VCaP (cell line): ENCODE measurements around the gene ZBTB16.

Source experiments
- H3K27ac ChIP-seq: fragments of 450-650 bp; 2 replicates; pipeline ENCODE4 v1.5.1; 2017
- TF ChIP-seq, protein P1 (sequence below): fragments of 450-650 bp; conservative IDR thresholded peaks from 2 replicates; pipeline ENCODE4 v1.5.1; 2017; ENCODE audit warnings: mild to moderate bottlenecking, moderate library complexity

Gene ZBTB16

DNA sequence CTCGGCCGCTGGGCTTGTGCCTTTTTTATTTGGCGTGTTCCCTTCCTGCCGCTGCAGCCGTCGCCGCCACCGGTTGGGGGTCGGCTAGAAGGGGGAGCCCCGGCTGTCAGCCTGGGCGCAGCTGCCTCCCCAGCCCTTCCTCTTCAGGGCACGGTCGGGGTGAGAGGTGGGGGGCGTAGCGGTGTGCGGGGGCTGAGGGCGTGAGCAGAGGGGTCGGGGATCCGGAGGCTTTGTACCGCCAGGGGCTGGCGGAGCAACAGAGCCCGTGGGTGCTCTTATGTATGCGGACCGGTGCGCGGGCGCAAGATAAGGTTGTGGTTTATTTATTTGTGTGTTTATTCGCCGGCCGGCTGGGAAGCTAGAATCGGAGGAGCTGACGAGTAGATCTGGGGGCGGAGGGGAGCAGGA, 477 bp downstream of the ZBTB16 start:
- H3K27ac ChIP-seq: peak overlapping the region; percentile 99
- TF ChIP-seq, protein P1, sequence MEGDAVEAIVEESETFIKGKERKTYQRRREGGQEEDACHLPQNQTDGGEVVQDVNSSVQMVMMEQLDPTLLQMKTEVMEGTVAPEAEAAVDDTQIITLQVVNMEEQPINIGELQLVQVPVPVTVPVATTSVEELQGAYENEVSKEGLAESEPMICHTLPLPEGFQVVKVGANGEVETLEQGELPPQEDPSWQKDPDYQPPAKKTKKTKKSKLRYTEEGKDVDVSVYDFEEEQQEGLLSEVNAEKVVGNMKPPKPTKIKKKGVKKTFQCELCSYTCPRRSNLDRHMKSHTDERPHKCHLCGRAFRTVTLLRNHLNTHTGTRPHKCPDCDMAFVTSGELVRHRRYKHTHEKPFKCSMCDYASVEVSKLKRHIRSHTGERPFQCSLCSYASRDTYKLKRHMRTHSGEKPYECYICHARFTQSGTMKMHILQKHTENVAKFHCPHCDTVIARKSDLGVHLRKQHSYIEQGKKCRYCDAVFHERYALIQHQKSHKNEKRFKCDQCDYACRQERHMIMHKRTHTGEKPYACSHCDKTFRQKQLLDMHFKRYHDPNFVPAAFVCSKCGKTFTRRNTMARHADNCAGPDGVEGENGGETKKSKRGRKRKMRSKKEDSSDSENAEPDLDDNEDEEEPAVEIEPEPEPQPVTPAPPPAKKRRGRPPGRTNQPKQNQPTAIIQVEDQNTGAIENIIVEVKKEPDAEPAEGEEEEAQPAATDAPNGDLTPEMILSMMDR: no peak

DNA sequence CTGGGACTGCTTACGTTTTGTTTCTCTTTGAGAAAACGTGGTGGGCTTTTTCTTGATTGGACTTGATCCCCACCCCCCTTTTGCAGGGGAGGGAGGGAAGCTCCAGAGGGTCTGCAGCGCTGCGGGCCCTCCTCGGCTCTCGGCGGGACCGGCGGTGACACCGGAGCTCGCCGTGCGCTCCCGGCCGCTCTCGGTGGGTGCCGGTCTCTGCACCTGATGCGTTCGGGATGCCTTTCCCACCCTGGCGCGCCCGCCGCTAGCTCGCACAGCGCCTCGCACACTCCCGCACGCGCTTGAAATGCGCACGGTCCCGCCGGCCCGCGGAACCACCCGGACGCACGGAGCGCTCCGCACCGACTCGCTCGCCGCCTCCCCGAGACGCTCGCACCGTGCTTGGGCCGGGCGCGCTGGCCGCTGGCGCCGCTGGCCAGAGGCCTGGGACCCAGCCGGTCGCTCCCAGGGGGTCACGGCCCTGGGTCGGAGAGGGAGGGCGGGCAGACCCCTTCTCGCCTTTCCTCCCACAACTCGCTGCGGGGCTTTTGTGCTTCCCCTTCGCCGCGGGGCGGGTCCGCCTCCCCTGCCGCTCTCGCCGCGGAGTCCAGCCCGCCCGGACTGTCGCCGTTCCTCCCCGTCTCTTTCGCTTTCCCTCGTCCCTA, 1.0 kb downstream of the ZBTB16 start:
- TF ChIP-seq, protein P1: no peak

DNA sequence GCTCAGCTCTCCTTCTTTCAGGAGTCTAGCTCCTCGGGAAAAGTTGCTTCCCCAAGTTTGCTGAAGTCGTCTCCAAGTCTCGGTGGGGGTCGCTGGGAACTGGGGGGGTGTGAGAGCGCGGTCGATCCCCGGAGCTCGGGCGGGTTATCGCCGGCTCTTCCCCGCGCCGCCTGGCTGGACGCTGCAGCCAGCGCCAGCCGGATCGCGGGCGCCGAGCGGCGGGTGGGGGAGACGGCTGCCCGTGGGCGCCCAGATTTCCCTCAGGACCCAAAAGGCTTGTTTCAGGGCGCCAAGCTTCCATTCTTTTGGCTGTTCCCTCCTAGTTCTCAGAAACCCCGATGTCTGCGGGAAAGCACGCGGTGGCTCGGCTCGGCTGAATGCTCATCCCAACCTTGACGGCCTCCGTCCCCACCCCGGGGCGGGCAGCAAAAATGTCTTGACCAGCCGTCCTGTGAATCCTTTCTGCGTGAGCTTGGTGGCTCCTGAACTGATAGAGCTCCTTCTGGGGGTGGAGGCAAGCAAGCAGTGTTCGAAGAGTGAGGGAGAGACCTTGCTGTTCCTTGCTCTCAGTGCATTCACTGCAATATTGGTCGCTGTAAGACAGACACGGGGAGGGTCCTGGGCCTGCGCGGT, 1.7 kb downstream of the ZBTB16 start:
- H3K27ac ChIP-seq: peak overlapping the region; percentile 99
- TF ChIP-seq, protein P1: no peak

More for the DNA sequence above, 1.0 kb downstream of the ZBTB16 start:
- H3K27ac ChIP-seq: peak overlapping the region; percentile 99

DNA sequence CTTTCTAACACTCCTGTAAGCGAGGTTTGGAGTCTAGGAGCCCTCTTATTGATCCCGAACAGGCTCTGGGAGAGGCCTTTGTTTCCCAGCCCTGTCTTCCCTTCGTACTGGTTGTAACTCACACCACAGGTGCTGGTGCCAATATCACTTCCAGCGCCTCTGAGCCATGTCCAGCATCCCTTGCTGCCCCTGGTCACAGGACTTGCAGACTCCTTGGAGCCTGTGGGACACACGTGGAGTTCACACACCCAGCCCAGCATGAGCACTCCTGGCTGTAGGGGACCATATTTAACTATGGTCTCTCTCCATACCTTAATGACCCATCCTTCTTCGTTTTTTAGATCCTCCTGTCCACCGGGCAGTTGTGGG, 2.2 kb downstream of the ZBTB16 start:
- H3K27ac ChIP-seq: peak overlapping the region; percentile 99
- TF ChIP-seq, protein P1: no peak

DNA sequence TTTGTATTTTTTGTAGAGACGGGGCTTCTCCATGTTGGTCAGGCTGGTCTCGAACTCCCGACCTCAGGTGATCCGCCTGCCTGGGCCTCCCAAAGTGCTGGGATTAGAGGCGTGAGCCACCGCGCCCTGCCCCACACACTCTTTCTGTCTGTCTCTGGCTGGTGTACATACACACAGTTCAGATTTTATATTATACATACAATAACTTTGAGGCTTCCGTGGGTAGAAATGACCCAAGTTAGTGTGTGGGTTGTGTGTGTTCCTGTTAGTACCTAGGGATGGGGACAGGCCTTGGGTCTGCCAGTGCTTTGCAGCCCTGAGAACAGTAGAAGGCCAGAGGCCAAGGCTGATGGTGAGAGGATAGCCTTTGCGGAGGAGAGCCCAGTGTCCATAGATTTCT, 2.8 kb downstream of the ZBTB16 start:
- H3K27ac ChIP-seq: peak overlapping the region; percentile 99
- TF ChIP-seq, protein P1: no peak

DNA sequence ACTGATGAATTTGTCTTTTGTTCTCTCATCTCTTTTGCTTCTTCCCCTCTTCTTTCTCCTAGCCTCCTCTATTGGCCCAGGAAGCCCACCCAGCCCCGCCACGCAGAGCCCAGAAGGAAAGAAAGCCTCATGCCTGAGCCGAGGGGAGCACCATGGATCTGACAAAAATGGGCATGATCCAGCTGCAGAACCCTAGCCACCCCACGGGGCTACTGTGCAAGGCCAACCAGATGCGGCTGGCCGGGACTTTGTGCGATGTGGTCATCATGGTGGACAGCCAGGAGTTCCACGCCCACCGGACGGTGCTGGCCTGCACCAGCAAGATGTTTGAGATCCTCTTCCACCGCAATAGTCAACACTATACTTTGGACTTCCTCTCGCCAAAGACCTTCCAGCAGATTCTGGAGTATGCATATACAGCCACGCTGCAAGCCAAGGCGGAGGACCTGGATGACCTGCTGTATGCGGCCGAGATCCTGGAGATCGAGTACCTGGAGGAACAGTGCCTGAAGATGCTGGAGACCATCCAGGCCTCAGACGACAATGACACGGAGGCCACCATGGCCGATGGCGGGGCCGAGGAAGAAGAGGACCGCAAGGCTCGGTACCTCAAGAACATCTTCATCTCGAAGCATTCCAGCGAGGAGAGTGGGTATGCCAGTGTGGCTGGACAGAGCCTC, 3.8 kb downstream of the ZBTB16 start:
- peak overlapping the region; percentile 99 for H3K27ac ChIP-seq

DNA sequence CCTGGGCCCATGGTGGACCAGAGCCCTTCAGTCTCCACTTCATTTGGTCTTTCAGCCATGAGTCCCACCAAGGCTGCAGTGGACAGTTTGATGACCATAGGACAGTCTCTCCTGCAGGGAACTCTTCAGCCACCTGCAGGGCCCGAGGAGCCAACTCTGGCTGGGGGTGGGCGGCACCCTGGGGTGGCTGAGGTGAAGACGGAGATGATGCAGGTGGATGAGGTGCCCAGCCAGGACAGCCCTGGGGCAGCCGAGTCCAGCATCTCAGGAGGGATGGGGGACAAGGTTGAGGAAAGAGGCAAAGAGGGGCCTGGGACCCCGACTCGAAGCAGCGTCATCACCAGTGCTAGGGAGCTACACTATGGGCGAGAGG, 4.3 kb downstream of the ZBTB16 start:
- H3K27ac ChIP-seq: peak overlapping the region; percentile 99; the same call in 1 of the 2 replicates
- TF ChIP-seq, protein P1: no peak

More for the DNA sequence above, 3.8 kb downstream of the ZBTB16 start:
- TF ChIP-seq, protein P1: no peak
